Measurements from ENCODE around the gene FBLN2. TPM values are rescaled to one million over a fixed set of nuclear protein-coding genes. Genes with fewer than 3 reads are reported as not detected.

The FBLN2 gene
- total and polyA plus RNA-seq, 2 of the 4 experiments (the other 2 are of a cell fraction), result 11.8 to 60.8 TPM

DNA sequence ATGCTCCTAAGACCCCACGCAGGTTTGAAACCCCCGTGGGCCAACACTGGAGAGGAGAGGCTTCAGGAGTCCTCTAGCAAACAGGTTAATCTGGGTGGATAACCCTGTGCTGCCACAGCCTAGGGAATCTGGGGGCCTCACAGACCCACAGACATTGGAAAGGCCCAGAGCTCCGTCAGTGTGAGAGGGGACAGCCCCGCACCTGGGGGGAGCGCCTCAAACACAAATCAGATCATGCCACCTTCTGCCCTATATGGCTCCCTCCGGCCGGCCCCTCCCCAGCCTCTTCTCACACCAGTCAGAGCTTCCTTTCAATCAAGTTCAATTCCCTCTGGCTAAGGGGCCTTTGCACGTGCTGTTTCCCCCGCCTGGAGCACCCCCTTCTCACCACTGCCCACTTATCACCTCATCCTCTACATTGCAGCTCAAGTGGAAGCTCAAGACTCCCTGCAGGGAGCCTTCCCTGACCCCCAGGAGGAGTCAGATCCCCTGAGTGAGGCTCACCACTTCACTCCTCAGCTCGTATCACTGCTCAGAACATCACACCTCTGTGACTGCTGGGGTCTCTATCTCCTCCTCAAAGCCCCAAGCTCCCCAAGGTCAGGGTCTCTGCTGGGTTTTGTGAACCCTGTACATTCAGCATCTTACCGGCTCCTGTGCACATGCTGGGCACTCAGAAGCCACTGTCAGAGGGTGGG, 24.1 kb downstream of the FBLN2 start:
- Histone ChIP-seq H2BK120ac (ENCODE audit: low read depth, low read length) (no peak overlapping the region), H2AK9ac (replicated peaks; ENCODE audit: low read depth, low read length, poor library complexity) (no peak overlapping the region), H3K9me1 (ENCODE audit: insufficient read depth, low read length) (no peaks in the 10 kb centered on the region), H3K9ac (ENCODE audit: low read depth, low read length) (no peak overlapping the region), H3K56ac (ENCODE audit: extremely low read depth, insufficient read depth, low read length) (no peak overlapping the region), H4K8ac (ENCODE audit: low read depth in 2 of 2, low read length in 2 of 2) (no peak overlapping the region), H2AK5ac (ENCODE audit: low read depth, low read length) (no peak overlapping the region), H2BK5ac (ENCODE audit: low read depth, low read length, poor library complexity, severe bottlenecking) (no peak overlapping the region), H3K14ac (replicated peaks; ENCODE audit: low read depth, low read length) (no peak overlapping the region), H4K5ac (ENCODE audit: low read depth, low read length) (no peak overlapping the region), H3K4ac (ENCODE audit: low read depth, low read length) (no peak overlapping the region), H3K79me1 (ENCODE audit: low read depth in 1 of 2, low read length in 2 of 2) (no peaks in the 10 kb centered on the region), H3K27ac (ENCODE audit: insufficient read depth, low read length) (no peak overlapping the region), H2AFZ (replicated peaks; ENCODE audit: low read length, poor library complexity) (no peak overlapping the region), H3K4me3 (ENCODE audit: insufficient read depth, low read depth, low read length) (no peak overlapping the region), H2BK15ac (ENCODE audit: low read depth, low read length) (no peak overlapping the region), H3K18ac (ENCODE audit: low read depth, low read length) (no peak overlapping the region), H3K36me3 (ENCODE audit: control insufficient read depth, insufficient read depth, low read length) (no peaks in the 10 kb centered on the region), H3K9me3 (ENCODE audit: control insufficient read depth, insufficient read depth, low read length) (no peaks in the 10 kb centered on the region), H3K27me3 (ENCODE audit: control insufficient read depth, insufficient read depth, low read length) (no peaks in the 10 kb centered on the region), H3K4me2 (ENCODE audit: low read depth, low read length) (no peak overlapping the region), H4K20me1 (ENCODE audit: insufficient read depth, low read length) (no peaks in the 10 kb centered on the region), H2BK20ac (ENCODE audit: low read depth, low read length) (no peak overlapping the region), H3K23ac (ENCODE audit: low read depth, low read length) (no peak overlapping the region), H4K91ac (ENCODE audit: insufficient read depth, low read depth, low read length) (no peak overlapping the region), H3K4me1 (ENCODE audit: control insufficient read depth, insufficient read depth, low read length) (0 out of 2 replicates have a peak, but pooled peaks cover 1% of the 10 kb centered on the region)
- 85% methylated on average over 5 of the region's 11 CpGs; no CpG with 5 or more reads in 1 of the 2 experiments for WGBS, 2 experiments (ENCODE audit: extremely low coverage in 2 of 2, insufficient read length in 1 of 2)
- DNase-seq (no peak), ATAC-seq (ENCODE audit: low read depth) (no peak)
- intact Hi-C loops (cut with micrococcal nuclease), result loop anchor here (10.0 kb wide), 1 partner anchor 72 kb away; no protein-coding TSS in a partner anchor
- dilution Hi-C loops (cut with HindIII; ENCODE audit: low sequenced_read_pairs, unreplicated experiment), result no loop called here
- CTCF ChIA-PET, result no interaction called here
- in situ Hi-C loops (cut with MboI; ENCODE audit: low sequenced_read_pairs), result no loop called here
- no peak for TF ChIP-seq RCOR1 (IDR thresholded peaks at IDR 0.05; ENCODE audit: insufficient replicate concordance, low read length)
- TF ChIP-seq RFX5 (IDR thresholded peaks at IDR 0.05; ENCODE audit: low read depth, low read length), result no peak
- TF ChIP-seq BHLHE40 (IDR thresholded peaks at IDR 0.05; ENCODE audit: low read depth, low read length), result no peak
- TF ChIP-seq, protein P1, sequence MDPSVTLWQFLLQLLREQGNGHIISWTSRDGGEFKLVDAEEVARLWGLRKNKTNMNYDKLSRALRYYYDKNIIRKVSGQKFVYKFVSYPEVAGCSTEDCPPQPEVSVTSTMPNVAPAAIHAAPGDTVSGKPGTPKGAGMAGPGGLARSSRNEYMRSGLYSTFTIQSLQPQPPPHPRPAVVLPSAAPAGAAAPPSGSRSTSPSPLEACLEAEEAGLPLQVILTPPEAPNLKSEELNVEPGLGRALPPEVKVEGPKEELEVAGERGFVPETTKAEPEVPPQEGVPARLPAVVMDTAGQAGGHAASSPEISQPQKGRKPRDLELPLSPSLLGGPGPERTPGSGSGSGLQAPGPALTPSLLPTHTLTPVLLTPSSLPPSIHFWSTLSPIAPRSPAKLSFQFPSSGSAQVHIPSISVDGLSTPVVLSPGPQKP (IDR thresholded peaks at IDR 0.05; ENCODE audit: borderline replicate concordance, low read depth, low read length), result no peak
- no peak for TF ChIP-seq MXI1 (IDR thresholded peaks at IDR 0.05; ENCODE audit: borderline replicate concordance, low read depth, low read length)
- no peak for TF ChIP-seq SMC3 (IDR thresholded peaks at IDR 0.05; ENCODE audit: low read depth, low read length)
- POLR2A ChIA-PET (ENCODE audit: unreplicated experiment), result no interaction called here
- no TSS peak for BruUV-seq (replicated peaks)

Measured in IMR-90 (cell line).